ENCODE data around the gene GSTT2.

Gene GSTT2

DNA sequence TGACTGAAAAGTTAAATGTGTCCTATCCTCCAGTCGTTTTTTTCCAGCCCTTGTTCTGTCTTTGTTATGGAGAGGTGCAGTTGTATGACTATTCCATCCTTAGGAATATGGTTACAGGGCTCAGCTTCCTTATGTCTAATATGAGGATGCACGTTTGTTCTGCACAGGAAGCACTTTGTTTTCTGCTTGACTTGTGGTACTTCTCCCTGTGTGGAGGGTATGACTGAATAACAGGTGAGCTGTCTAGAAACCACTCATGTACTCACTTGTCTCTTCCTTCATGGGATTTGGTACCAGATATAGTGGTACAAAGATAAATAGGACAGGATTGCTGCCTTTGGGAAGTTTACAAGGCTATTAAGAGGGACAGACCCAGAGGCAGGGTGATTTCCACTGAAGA lies 48.6 kb downstream of the GSTT2 start:
- no peaks in the 10 kb centered on the region for H3F3A ChIP-seq (ENCODE audit: insufficient read depth, low read length)
- no peaks in the 10 kb centered on the region for H3K9me2 ChIP-seq (ENCODE audit: low read depth, low read length)
- no peak for TF ChIP-seq EZH2 (IDR thresholded peaks at IDR 0.05; ENCODE audit: borderline replicate concordance, low read length)
- TF ChIP-seq, protein P1, sequence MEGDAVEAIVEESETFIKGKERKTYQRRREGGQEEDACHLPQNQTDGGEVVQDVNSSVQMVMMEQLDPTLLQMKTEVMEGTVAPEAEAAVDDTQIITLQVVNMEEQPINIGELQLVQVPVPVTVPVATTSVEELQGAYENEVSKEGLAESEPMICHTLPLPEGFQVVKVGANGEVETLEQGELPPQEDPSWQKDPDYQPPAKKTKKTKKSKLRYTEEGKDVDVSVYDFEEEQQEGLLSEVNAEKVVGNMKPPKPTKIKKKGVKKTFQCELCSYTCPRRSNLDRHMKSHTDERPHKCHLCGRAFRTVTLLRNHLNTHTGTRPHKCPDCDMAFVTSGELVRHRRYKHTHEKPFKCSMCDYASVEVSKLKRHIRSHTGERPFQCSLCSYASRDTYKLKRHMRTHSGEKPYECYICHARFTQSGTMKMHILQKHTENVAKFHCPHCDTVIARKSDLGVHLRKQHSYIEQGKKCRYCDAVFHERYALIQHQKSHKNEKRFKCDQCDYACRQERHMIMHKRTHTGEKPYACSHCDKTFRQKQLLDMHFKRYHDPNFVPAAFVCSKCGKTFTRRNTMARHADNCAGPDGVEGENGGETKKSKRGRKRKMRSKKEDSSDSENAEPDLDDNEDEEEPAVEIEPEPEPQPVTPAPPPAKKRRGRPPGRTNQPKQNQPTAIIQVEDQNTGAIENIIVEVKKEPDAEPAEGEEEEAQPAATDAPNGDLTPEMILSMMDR (IDR thresholded peaks at IDR 0.05; ENCODE audit: low read length): no peak
- H3K4me2 ChIP-seq (ENCODE audit: low read length): no peak overlapping the region
- no peak overlapping the region for H3K9ac ChIP-seq (ENCODE audit: low read length)
- H3K9me3 ChIP-seq (ENCODE audit: low read length): no peaks in the 10 kb centered on the region
- no peak overlapping the region for H3K27ac ChIP-seq (ENCODE audit: low read depth, low read length, poor library complexity, severe bottlenecking)
- no peaks in the 10 kb centered on the region for H4K20me1 ChIP-seq (ENCODE audit: insufficient read depth, low read length)
- H3K79me2 ChIP-seq (ENCODE audit: insufficient read depth, low read length): no peaks in the 10 kb centered on the region; the same call in 1 of the 2 replicates
- H3K4me1 ChIP-seq (ENCODE audit: insufficient read depth, low read length, severe bottlenecking): peaks cover 31% of the 10 kb centered on the region
- no peaks in the 10 kb centered on the region for H3K27me3 ChIP-seq (ENCODE audit: insufficient read depth, low read length)
- H2AFZ ChIP-seq (ENCODE audit: low read length): no peak overlapping the region
- H3K36me3 ChIP-seq (ENCODE audit: insufficient read depth, low read length): peaks cover 7% of the 10 kb centered on the region; the same call in 1 of the 2 replicates
- H3K4me3 ChIP-seq (ENCODE audit: low read depth, low read length, poor library complexity, severe bottlenecking): no peak overlapping the region

DNA sequence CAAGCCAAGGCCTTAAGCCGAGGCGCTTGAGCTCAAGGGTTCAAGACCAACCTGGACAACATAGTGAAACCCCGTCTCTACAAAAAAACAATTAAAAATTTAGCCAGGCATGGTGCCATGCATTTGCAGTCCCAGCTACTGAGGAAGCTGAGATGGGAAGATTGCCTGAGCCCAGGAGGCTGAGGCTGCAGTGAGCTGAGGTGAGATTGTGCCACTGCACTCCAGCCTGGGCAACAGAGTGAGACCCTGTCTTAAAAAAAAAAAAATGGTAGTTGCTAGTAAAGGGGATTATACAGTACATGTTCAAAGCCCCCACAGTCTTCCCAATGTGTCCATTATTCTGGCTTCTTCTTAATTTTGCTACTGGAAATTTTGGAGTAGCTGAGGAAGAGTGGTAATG lies 49.4 kb downstream of the GSTT2 start:
- Histone ChIP-seq H3K4me3 (ENCODE audit: low read depth, low read length, poor library complexity, severe bottlenecking) (no peak overlapping the region), H3K4me1 (ENCODE audit: insufficient read depth, low read length, severe bottlenecking) (peaks cover 31% of the 10 kb centered on the region), H3K27me3 (ENCODE audit: insufficient read depth, low read length) (no peaks in the 10 kb centered on the region), H3K4me2 (ENCODE audit: low read length) (no peak overlapping the region), H3K79me2 (ENCODE audit: insufficient read depth, low read length) (no peaks in the 10 kb centered on the region; the same call in 1 of the 2 replicates), H3K9ac (ENCODE audit: low read length) (no peak overlapping the region), H2AFZ (ENCODE audit: low read length) (no peak overlapping the region), H4K20me1 (ENCODE audit: insufficient read depth, low read length) (no peaks in the 10 kb centered on the region), H3K9me2 (ENCODE audit: low read depth, low read length) (no peaks in the 10 kb centered on the region), H3F3A (ENCODE audit: insufficient read depth, low read length) (no peaks in the 10 kb centered on the region), H3K27ac (ENCODE audit: low read depth, low read length, poor library complexity, severe bottlenecking) (no peak overlapping the region), H3K36me3 (ENCODE audit: insufficient read depth, low read length) (peaks cover 7% of the 10 kb centered on the region; the same call in 1 of the 2 replicates), H3K9me3 (ENCODE audit: low read length) (no peaks in the 10 kb centered on the region)
- no peak for TF ChIP-seq EZH2 (IDR thresholded peaks at IDR 0.05; ENCODE audit: borderline replicate concordance, low read length)
- TF ChIP-seq, protein P1 (IDR thresholded peaks at IDR 0.05; ENCODE audit: low read length): no peak

DNA sequence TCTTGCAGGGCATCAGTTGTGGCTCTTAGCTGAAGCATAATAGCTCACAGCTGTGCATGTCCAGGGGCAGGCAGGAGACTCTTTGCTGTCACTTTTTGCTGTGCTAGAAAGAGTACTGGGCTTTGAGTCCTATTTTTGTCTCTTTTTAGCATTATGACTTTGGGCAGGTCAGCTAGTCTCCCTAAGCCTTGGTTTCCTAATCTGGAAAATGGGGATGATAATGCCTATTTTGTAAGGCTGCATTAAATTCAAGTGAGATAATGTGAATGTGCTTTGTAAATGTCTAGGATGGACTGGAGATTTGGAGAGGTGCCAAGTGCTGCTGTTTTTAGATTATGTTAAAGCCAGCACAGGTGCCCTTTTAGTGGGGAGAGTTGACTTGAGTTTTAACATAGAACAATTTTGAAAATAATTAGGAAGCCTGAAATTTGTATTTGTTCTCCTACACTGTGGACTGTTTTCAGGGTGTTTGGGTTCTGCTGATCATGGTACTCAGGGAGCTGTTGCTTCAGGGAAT lies 50.3 kb downstream of the GSTT2 start:
- Histone ChIP-seq H3K27ac (ENCODE audit: low read depth, low read length, poor library complexity, severe bottlenecking) (no peak overlapping the region), H3F3A (ENCODE audit: insufficient read depth, low read length) (no peaks in the 10 kb centered on the region), H4K20me1 (ENCODE audit: insufficient read depth, low read length) (no peaks in the 10 kb centered on the region), H3K79me2 (ENCODE audit: insufficient read depth, low read length) (no peaks in the 10 kb centered on the region; the same call in 1 of the 2 replicates), H3K27me3 (ENCODE audit: insufficient read depth, low read length) (no peaks in the 10 kb centered on the region), H2AFZ (ENCODE audit: low read length) (no peak overlapping the region), H3K9ac (ENCODE audit: low read length) (no peak overlapping the region), H3K4me1 (ENCODE audit: insufficient read depth, low read length, severe bottlenecking) (peaks cover 31% of the 10 kb centered on the region), H3K9me3 (ENCODE audit: low read length) (no peaks in the 10 kb centered on the region), H3K4me3 (ENCODE audit: low read depth, low read length, poor library complexity, severe bottlenecking) (no peak overlapping the region), H3K36me3 (ENCODE audit: insufficient read depth, low read length) (peaks cover 7% of the 10 kb centered on the region; the same call in 1 of the 2 replicates), H3K4me2 (ENCODE audit: low read length) (no peak overlapping the region), H3K9me2 (ENCODE audit: low read depth, low read length) (no peaks in the 10 kb centered on the region)
- no peak for TF ChIP-seq EZH2 (IDR thresholded peaks at IDR 0.05; ENCODE audit: borderline replicate concordance, low read length)
- TF ChIP-seq, protein P1 (IDR thresholded peaks at IDR 0.05; ENCODE audit: low read length): no peak
